NCI-H2171 (cell line): ENCODE measurements around the gene SLC6A5.

Experiments
- DNase-seq: peaks from one replicate; lab custom pipeline; 2025; lab: John Stamatoyannopoulos, UW

Gene SLC6A5

GRCh38 chr11:20668844-20669819 is 69.7 kb downstream of the SLC6A5 start, which contains the start of gene NELL1:
TSS of gene NELL1 (plus strand) at chr11:20669586.
- no peak for DNase-seq

DNA sequence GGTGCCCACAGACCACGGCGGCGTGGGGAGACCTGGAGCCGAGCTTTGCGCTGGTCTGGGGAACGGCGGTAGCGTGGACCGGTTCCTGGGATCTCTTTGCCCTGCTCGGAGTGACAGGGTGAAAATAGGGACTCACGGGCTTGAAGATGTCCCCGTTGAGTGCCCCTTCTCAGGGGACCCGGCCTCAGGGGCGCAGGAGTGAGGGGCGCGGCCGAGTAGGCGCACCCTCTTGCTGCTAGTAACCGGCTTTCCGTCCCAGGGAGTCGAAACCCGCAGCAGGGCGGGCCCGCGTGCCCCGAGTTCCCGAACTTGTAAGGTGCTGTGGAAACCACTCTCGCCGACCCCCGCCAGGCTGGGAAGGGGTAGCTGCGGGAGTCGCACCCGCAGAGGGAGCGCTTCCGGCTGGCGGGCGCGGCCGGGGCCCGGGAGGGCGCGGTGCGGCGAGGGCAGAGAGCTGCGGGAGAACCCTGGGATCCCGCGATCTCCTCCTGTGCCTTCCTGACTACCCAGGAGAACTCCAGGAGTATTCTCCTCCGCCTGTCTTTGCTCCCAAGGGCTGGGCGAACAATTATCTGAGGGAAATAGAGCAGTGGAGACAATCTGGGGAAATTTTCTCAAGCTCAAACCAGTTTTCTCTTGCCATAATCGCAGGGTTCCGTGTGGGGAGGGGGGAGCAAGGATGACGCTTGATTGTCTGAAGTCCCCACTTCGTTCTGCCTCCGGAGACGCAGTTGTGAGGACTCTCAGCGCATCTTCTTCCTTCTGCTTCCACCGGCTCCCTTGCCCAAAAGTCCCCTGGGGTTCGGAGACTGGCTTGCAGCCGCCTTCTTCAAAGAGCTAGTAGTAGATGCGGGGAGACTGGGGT is 70.6 kb downstream of the SLC6A5 start:
- no peak for DNase-seq

DNA sequence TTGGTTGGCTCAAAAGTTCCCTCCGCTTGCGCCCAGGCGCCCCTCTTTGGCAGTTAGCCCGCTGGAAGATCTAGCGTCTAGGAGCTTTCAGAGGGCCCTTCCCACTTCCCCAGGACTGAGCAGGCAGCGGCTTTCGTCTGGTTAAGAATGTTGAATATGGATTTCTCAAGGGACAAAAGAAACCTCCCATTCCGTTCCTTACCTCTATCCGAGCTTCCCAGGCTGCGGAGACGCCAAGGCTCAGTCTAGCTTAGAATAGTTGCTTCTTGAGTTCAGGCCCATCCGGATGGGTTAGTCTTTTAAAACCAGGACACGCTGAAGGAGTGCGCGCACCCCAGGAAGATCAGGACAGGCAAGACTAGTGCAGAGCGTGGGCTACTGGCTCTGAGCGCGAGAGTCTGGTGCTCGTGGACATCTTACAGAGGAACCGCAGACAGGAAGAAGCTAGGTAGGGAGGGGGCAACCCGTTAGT is 71.6 kb downstream of the SLC6A5 start:
- DNase-seq: no peak

- DNase-seq: no peak
Measured at GRCh38 chr11:20671856-20672546, 72.6 kb downstream of the SLC6A5 start.

DNA sequence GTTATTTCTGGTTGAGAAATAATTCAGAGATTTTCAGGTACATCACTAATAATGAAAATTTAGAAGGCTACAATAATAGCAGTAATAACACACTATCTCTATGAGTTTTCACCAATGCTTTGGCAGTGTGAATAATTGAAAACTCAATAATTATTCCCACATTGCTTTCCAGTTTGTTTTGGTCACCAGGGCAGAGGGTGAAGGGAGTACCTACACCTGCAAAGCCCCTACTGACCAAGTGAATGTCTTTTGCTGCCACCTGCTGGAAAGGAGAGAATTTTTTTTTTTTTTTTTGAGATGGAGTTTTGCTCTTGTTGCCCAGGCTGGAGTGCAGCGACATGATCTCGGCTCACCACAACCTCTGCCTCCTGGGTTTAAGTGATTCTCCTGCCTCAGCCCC is 73.2 kb downstream of the SLC6A5 start:
- no peak for DNase-seq

DNA sequence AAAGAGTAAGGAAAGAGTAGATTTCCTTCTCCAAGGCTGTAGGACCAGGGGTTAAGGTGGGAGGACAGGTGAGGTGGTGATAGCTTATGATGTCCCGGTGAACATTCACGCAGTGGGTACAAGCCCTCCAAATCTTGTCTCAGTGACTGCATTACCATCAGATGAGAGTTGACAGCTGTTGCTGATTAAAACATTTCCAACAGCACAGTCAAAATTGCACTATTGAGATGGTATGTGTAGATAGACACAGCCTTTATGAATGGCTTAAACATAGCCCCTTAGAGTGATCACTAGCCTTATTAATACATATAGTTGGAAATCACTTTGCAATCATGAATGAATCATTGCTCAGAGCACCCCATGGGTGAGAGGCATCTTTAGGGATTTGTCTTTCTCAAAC is 77.2 kb downstream of the SLC6A5 start:
- DNase-seq: no peak

- no peak for DNase-seq
Measured at GRCh38 chr11:20688761-20689160, 89.4 kb downstream of the SLC6A5 start.

GRCh38 chr11:20707876-20708275 is 108.5 kb downstream of the SLC6A5 start:
- no peak for DNase-seq
